Activated T-helper 2 cell treated with anti-CD3 and anti-CD28 coated beads, Interferon-gamma antibody, Interleukin-2, Interleukin-4, amounts not matched to agents 10 μg/mL and 5 μg/mL and 100 μg/mL, durations not matched to agents 14 hours and 24 hours and 36 hours (primary cell): ENCODE results near the gene NOP16. TPM values are rescaled to one million over a fixed set of nuclear protein-coding genes. Genes with fewer than 3 reads are reported as not detected.
"Not testable (repeated sequence)": the region's sequence is repeated elsewhere in the genome, so short reads cannot be mapped to it uniquely, and the experiment has no call there.

ENCODE experiments used
- DNase-seq: peaks from one replicate; pipeline ENCODE4 v3.0.0; 2021; ENCODE audit warnings: low spot score
- H3K27ac Mint-ChIP-seq: one replicate; pipeline ENCODE4 v1.8.0; 2021; ENCODE audit warnings: mixed read lengths
- H3K27me3 Mint-ChIP-seq: one replicate; pipeline ENCODE4 v1.8.0; 2021; ENCODE audit warnings: low read depth, mixed read lengths
- H3K36me3 Mint-ChIP-seq: one replicate; pipeline ENCODE4 v1.8.0; 2021; ENCODE audit warnings: low read depth, mixed read lengths
- H3K4me1 Mint-ChIP-seq: one replicate; pipeline ENCODE4 v1.8.0; 2021; ENCODE audit warnings: low read depth, mixed read lengths
- H3K4me3 Mint-ChIP-seq: one replicate; pipeline ENCODE4 v1.8.0; 2021; ENCODE audit warnings: low read depth, mild to moderate bottlenecking, moderate library complexity, mixed read lengths
- H3K9me3 Mint-ChIP-seq: one replicate; pipeline ENCODE4 v1.8.0; 2021; ENCODE audit warnings: mixed read lengths
- intact Hi-C: fragments of 100-400 bp; cut with micrococcal nuclease; formaldehyde crosslinking; loops from one replicate; pipeline ENCODE4 v1.15.1; 2023
- total RNA-seq: library from RNA; stranded (reverse); gene quantifications from 2 replicates; pipeline ENCODE4 v1.2.3, GENCODE V29; 2022

NOP16 gene
- total RNA-seq, 1 donor from 2014 or later: 79.6 TPM

DNA sequence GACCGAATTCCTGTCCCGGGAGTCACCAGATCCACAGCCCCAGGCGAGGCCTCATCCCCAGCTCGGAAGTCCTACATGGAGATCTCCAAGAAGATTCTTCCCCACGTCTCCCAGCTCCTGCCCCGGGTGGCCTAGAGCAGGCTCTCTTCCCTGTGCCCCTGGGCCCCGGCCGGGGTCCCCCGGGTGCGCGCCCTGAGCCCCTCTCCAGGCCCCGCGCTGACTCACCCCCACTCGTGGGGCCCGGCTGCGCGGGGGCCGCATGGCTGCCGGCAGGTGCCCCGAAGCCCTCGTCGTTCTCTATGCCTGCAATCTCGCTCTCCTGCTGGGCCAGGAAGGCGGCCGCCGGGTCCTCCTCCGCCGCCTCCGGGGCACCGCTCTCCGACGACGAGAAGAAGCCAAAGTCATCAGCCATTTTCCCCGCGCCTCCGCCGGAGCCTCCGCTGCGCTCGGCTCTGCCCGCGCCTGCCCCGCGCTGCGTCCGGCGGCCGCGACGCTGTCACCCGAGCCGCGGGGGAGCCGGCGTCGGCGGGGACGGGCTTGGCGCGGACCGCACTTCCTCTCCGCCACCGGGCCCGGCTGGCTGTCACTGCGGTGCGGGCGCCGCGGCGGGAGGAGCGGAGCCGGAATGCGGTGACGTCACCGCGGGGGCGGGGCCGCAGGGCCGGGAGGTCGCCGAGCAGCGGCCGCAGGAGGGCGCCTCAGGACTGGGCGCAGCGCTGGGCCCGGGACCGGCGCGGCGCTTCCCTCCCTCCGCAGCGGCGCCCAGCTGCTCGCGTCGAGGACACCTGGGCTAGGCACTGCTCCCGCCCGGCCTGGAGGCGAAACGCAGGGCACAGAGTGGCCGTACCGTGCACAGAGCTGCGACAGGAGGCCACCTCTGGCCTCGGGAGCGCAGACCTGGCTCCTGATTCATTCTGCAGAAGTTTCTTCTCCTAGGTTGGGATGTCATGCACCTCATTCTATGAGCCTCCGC lies 27.8 kb upstream of the NOP16 start, which contains the start of gene CLTB:
Gene CLTB (minus strand): TSS at position 588 of the 973 bp plus-strand sequence. CDS start 176 bp downstream, at position 412.
- peak; percentile 75 for DNase-seq
- Mint-ChIP-seq H3K9me3 (peaks cover 5% of the 10 kb centered on the region), H3K4me1 (peaks cover 24% of the 10 kb centered on the region)

GRCh38 chr5:176415240-176415951 lies 27.0 kb upstream of the NOP16 start:
- Mint-ChIP-seq H3K27me3 (peaks cover 5% of the 10 kb centered on the region), H3K4me3 (peak overlapping the region; percentile 82), H3K4me1 (peaks cover 26% of the 10 kb centered on the region), H3K27ac (peak overlapping the region; percentile 62), H3K36me3 (peaks cover 7% of the 10 kb centered on the region), H3K9me3 (peaks cover 1% of the 10 kb centered on the region)
- no peak for DNase-seq
- intact Hi-C loops: no loop called here

More for the DNA sequence above, 27.8 kb upstream of the NOP16 start, which contains the start of gene CLTB:
- peaks cover 13% of the 10 kb centered on the region for H3K27me3 Mint-ChIP-seq
- peak within 1 kb of the TSS; percentile 62 for H3K27ac Mint-ChIP-seq
- H3K4me3 Mint-ChIP-seq: peak within 1 kb of the TSS; percentile 82
- no peaks in the 10 kb centered on the region for H3K36me3 Mint-ChIP-seq
- intact Hi-C loops: loop anchor here (1.0 to 2.0 kb wide), 5 partner anchors 27 to 181 kb away; partner anchors contain the start of genes FAF2, HIGD2A and NOP16

GRCh38 chr5:176414704-176415103 lies 26.3 kb upstream of the NOP16 start:
- no peaks in the 10 kb centered on the region for H3K9me3 Mint-ChIP-seq
- intact Hi-C loops: no loop called here
- H3K27me3 Mint-ChIP-seq: peaks cover 3% of the 10 kb centered on the region
- H3K27ac Mint-ChIP-seq: no peak overlapping the region
- peak overlapping the region; percentile 82 for H3K4me3 Mint-ChIP-seq
- peaks cover 26% of the 10 kb centered on the region for H3K4me1 Mint-ChIP-seq
- peaks cover 14% of the 10 kb centered on the region for H3K36me3 Mint-ChIP-seq
- DNase-seq: no peak

DNA sequence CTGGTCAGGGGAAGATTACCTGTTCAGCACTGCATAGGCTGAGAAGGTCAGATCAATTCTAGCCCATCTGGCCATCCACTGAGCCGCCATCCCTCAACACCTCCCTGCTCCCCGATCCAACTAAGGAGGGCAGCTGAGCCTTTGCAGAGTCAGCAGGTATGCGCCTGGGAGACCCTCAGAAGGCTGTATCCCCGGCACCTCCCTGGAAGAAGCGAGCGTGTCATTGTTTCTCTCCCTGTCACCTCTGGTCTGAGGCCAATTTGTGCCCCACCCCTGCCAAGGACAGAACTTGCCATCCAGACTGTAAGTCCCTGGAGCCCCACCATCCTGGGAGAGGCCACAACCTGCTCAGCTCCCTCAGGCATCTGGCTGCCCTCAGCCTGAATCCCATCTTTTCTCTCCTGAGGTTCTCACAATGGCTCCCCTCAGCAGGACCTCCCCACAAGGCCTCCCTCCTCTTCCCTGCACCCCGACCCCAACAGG lies 25.4 kb upstream of the NOP16 start:
- Mint-ChIP-seq H3K27me3 (peaks cover 3% of the 10 kb centered on the region), H3K4me3 (no peak overlapping the region), H3K4me1 (peaks cover 26% of the 10 kb centered on the region), H3K27ac (no peak overlapping the region), H3K36me3 (peaks cover 15% of the 10 kb centered on the region), H3K9me3 (no peaks in the 10 kb centered on the region)
- DNase-seq: no peak
- intact Hi-C loops: no loop called here

DNA sequence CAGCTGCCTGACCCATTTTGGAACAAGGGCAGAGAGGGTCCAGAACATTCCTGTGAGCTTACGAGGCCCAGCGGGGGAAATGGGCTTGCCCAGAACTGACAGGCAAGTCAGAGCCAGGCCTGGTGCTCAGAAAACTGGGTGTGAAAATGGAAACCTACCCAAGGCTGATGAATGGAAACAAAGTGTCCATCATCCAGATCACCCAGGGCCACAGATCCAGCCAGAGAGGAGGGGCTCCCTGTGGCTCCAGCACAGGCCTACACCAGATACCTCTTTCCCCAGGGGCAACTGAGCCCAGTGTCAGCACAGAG lies 24.8 kb upstream of the NOP16 start:
- H3K27ac Mint-ChIP-seq: no peak overlapping the region
- no peak for DNase-seq
- H3K36me3 Mint-ChIP-seq: peaks cover 15% of the 10 kb centered on the region
- intact Hi-C loops: no loop called here
- peaks cover 2% of the 10 kb centered on the region for H3K27me3 Mint-ChIP-seq
- no peaks in the 10 kb centered on the region for H3K9me3 Mint-ChIP-seq
- H3K4me1 Mint-ChIP-seq: peaks cover 26% of the 10 kb centered on the region
- no peak overlapping the region for H3K4me3 Mint-ChIP-seq

GRCh38 chr5:176412517-176413254 lies 24.3 kb upstream of the NOP16 start:
- intact Hi-C loops: no loop called here
- no peaks in the 10 kb centered on the region for H3K9me3 Mint-ChIP-seq
- H3K4me1 Mint-ChIP-seq: peaks cover 26% of the 10 kb centered on the region
- no peaks in the 10 kb centered on the region for H3K27me3 Mint-ChIP-seq
- DNase-seq: no peak
- no peak overlapping the region for H3K27ac Mint-ChIP-seq
- H3K4me3 Mint-ChIP-seq: no peak overlapping the region
- H3K36me3 Mint-ChIP-seq: peaks cover 17% of the 10 kb centered on the region

DNA sequence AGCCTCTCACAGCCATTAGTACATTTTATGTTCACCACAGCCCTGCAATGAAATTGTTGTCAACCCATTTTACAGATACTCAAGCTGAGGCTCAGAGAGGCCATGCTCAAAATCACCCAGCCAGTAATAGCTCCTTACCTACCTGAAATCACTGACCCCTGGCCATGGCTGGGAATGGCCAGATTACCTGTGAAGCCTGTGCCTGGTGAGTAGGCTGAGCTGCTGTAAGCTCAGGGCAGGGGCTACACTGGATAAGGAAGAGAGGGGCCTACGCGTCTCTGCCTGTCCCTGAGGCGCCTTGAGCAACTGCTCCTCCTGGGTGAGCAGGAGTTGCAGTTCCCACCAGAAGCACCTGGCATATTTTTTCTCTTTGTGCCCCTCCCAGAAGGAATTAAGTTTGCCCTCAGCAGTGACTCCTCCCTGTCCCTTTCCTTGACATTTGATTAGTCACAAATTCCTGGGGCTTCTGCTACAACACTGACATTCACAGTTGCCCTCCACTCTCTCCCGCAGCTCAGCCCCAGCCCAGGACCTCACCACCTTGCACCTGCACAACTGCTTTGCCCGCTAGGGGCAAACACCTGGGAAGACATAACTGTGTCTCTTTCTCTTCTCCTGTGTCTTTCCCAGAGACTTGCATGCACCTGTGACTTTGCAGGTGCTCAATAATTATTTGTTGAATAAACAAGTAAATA lies 22.2 kb upstream of the NOP16 start:
- H3K27me3 Mint-ChIP-seq: no peaks in the 10 kb centered on the region
- H3K27ac Mint-ChIP-seq: no peak overlapping the region
- peaks cover 17% of the 10 kb centered on the region for H3K4me1 Mint-ChIP-seq
- DNase-seq: no peak
- H3K4me3 Mint-ChIP-seq: no peak overlapping the region
- H3K36me3 Mint-ChIP-seq: peaks cover 17% of the 10 kb centered on the region
- intact Hi-C loops: no loop called here
- H3K9me3 Mint-ChIP-seq: no peaks in the 10 kb centered on the region

GRCh38 chr5:176409765-176410164 lies 21.4 kb upstream of the NOP16 start:
- Mint-ChIP-seq H3K36me3 (peaks cover 17% of the 10 kb centered on the region), H3K27me3 (no peaks in the 10 kb centered on the region), H3K9me3 (no peaks in the 10 kb centered on the region), H3K4me1 (peaks cover 10% of the 10 kb centered on the region), H3K4me3 (no peak overlapping the region), H3K27ac (no peak overlapping the region)
- intact Hi-C loops: no loop called here
- DNase-seq: no peak

- no peak for DNase-seq
Observed at GRCh38 chr5:176408590-176408989, 20.2 kb upstream of the NOP16 start.

GRCh38 chr5:176408252-176408573 lies 19.8 kb upstream of the NOP16 start:
- H3K27ac Mint-ChIP-seq, DNase-seq, H3K4me3 Mint-ChIP-seq, H3K27me3 Mint-ChIP-seq, intact Hi-C loops, H3K4me1 Mint-ChIP-seq, H3K9me3 Mint-ChIP-seq: not testable (repeated sequence)
- peaks cover 17% of the 10 kb centered on the region for H3K36me3 Mint-ChIP-seq

More at GRCh38 chr5:176408590-176408989, 20.2 kb upstream of the NOP16 start:
- no peak overlapping the region for H3K27ac Mint-ChIP-seq
- H3K36me3 Mint-ChIP-seq: peaks cover 17% of the 10 kb centered on the region
- no peak overlapping the region for H3K4me3 Mint-ChIP-seq
- intact Hi-C loops: no loop called here
- H3K4me1 Mint-ChIP-seq: peaks cover 3% of the 10 kb centered on the region
- H3K9me3 Mint-ChIP-seq: no peaks in the 10 kb centered on the region
- H3K27me3 Mint-ChIP-seq: no peaks in the 10 kb centered on the region

- H3K4me3 Mint-ChIP-seq: no peak overlapping the region
- no peaks in the 10 kb centered on the region for H3K27me3 Mint-ChIP-seq
Observed at GRCh38 chr5:176407456-176408251, 19.3 kb upstream of the NOP16 start.

More at GRCh38 chr5:176407456-176408251, 19.3 kb upstream of the NOP16 start:
- intact Hi-C loops: no loop called here
- H3K27ac Mint-ChIP-seq: no peak overlapping the region
- H3K9me3 Mint-ChIP-seq: no peaks in the 10 kb centered on the region
- H3K36me3 Mint-ChIP-seq: peaks cover 17% of the 10 kb centered on the region
- no peak for DNase-seq
- H3K4me1 Mint-ChIP-seq: peaks cover 3% of the 10 kb centered on the region
